GM21737 (cell line): Measurements from ENCODE around the gene KRTAP4-11.
"Not testable (repeated sequence)": the region's sequence is repeated elsewhere in the genome, so short reads cannot be mapped to it uniquely, and the experiment has no call there.

ENCODE experiments used
- ATAC-seq: cut with Tn5 transposase; IDR thresholded peaks from one replicate; pipeline ENCODE4 v1.9.1; 2021; ENCODE audit warnings: mild to moderate bottlenecking, moderate library complexity; ENCODE audit not compliant: unreplicated experiment

KRTAP4-11 gene

DNA sequence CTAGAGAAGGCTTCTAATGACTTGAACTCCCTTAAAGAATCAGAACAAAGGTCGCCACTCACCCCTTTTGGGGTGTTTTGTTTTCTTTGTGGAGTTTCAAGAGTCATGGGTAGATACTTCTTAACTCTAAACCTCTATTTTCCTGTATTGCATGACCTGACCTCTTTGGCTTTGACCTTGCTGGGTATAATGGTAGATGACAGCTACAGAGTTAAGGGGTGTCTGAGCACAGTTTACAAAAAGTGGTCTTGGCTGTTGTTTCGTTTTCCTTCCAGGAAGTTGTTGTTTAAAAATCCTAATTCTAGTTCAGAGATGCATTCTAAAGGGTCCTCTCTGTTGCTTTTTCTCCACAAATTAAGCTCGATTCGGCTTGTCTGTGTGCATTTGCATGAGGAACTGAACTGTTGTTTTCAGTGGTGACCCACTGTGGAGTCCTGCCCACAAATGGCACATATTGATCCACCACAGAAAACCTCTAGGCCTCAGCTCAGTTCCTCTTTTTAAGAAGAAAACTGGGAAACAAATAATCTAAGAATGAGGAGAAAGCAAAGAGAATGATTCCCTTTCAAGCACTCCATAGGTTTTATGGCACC is 29.3 kb downstream of the KRTAP4-11 start:
- ATAC-seq = not testable (repeated sequence)

DNA sequence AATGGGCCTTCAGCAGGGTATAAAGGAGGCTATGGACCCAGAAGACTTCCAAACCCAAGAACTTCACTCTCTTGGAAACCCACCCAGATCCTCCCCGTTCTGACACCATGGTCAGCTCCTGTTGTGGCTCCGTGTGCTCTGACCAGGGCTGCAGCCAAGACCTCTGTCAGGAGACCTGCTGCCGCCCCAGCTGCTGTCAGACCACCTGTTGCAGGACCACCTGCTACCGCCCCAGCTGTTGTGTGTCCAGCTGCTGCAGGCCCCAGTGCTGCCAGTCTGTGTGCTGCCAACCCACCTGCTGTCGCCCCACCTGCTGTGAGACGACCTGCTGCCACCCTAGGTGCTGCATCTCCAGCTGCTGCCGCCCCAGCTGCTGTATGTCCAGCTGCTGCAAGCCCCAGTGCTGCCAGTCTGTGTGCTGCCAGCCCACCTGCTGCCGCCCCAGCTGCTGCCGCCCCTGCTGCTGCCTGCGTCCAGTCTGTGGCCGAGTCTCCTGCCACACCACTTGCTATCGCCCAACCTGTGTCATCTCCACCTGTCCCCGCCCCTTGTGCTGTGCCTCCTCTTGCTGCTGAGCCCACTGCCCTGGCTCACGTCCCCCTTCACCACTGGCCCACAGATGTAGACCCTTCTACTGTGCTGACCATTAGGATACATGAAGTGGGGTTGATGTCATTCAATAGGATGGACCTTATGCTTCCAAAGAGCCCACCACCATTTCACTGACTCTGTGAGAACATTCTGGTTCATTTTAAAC is 33.9 kb downstream of the KRTAP4-11 start, which contains the start of gene KRTAP4-7:
TSS of gene KRTAP4-7 (plus strand) at position 51 of the 757 bp plus-strand sequence. CDS start at position 108, 57 bp downstream.
- not testable (repeated sequence) for ATAC-seq

DNA sequence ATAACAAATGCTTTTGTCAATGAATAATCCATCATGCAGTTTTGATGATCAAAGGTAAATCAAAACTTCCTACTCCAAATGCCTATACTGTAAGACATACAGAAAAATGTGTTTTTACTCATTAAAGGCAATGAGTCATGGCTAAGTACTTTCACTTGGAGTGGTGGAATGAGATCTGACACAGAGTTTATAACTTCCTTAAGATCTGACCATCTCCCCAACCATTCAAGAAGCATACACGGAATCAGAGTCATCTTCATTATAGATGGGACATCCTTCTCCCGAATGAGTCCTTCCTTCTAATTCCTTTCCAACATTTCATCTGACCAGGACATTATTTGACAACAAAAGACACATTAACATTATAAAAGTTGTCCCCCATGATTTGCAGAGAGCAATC is 34.7 kb downstream of the KRTAP4-11 start:
- ATAC-seq = not testable (repeated sequence)

DNA sequence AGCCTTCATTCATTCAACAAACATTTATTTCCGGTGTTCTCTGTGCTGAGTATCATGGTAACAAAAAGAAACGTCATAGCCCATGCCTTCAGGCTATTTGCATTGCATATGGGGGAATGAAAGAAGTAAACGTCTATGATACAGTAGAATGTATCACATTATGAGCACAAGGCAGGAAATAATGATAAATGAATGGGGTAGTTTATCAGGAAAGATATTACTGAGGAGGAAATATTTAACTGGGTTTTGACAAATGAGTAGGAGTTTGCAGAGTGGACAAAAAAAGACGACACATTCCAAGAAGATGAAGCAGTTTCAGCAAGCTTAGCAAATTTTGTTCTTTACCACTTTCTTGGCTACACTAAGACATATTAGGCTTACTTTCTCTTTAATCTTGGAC is 35.5 kb downstream of the KRTAP4-11 start:
- no peak for ATAC-seq

DNA sequence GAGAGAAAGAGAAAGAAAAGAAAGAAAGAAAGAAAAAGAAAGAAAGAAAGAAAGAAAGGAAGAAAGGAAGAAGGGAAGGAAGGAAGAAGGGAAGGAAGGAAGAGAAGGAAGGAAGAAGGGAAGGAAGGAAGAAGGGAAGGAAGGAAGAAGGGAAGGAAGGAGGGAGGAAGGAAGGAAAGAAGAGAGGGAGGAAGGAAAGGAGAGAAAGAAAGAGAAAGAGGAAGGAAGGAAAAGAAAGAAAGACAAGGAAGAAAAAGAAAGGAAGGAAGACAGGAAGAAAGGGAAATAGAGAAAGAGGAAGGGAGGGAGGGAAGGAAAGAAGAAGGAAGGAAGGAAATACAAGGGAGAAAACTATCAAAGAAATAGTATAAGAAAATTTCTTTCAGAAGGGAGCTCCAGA is 41.4 kb downstream of the KRTAP4-11 start:
- no peak for ATAC-seq

DNA sequence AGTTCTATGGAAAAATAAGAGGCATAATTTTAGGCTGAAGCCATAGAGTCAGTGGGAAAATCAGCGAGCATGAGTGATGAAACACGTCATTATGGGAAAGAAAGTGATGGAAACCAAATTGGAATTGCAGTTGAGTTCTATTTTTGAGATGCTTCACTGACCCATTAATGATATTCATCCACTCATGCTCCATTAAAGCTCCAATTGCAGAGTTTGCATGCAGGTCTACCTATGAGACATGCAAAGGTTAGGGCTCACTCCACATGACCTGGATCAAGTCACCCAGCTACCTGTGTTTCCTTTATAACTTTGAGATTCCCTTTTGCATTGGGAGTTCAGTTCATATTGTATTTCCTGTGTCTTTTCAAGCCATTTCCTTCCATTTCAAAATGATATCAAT is 44.5 kb downstream of the KRTAP4-11 start:
- ATAC-seq = no peak

DNA sequence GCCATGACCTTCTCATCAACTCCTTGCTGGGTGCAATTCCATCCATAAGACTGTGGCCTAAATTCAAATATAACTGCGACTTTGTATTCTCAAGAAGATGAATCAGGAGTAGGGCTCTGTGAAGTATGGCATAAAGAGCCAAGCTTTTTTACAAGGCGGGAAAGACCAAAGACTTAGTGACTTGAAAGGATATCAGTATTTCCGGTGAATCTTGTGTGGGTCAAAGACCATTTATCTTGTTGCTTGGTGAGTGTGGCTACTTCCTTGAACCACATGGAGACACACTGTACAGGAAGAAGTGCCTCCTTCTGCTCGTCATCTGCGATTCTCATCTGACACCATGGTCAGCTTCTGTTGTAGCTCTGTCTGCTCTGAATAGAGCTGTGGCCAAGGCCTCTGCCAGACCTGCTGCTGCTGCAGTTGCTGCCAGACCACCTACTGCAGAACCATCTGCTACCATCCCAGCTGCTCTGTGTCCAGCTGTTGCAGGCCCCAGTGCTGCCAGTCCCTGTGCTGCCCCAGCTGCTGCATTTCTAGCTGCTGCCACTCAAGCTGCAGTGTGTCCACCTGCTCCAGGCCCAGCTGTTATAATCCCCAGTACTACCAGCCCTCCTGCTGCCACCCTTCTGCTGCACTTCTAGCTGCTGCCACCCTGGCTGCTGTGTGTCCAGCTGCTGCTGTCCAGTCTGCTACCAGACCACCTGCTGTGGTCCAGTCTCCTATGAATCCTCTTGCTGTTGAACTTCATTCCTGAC is 46.4 kb downstream of the KRTAP4-11 start:
- ATAC-seq = no peak

DNA sequence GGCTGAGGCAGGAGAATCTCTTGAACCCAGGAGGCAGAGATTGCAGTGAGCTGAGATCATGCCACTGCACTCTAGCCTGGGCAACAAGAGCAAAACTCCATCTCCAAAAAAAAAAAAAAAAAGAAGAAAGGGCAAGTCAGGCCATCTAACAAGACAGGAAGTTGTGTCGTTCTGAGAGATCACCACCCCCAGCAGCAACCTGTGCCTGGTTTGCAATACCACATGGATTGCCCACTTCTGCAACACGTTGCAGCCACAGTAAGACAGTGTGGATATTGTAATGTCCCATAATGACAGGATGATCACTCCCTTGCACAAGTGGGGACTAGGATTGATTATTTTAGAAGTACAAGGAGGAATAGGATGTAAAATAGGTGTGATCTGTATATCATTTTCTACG is 49.1 kb downstream of the KRTAP4-11 start:
- ATAC-seq = no peak

DNA sequence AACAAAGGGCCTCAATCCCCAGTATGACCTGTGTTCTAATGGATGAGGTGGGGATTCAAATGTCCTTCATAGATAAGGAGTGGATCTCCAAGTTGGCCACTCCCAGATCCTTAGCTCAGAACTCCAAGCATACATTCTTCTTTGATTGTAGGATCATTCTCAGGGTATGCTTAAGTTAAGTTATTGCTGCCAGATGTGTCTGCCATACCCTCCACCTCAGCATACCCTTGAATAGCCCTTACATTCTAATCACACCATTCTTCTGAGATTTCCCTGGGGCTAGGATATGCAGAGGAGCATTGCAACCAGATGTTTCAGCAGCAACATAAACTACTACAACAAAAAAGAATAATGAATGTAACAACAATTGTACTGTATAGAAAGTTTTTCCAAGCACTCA is 50.9 kb downstream of the KRTAP4-11 start:
- ATAC-seq = no peak
